ENCODE data around the gene CYP27A1. TPM values are rescaled to one million over a fixed set of nuclear protein-coding genes. Genes with fewer than 3 reads are reported as not detected.

CYP27A1 gene
- total RNA-seq, 1 experiment from 2014 or later = 12.2 TPM

GRCh38 chr2:218786133-218786532 is 4.2 kb downstream of the CYP27A1 start:
- H3K27ac Mint-ChIP-seq (ENCODE audit: unreplicated experiment) = no peak overlapping the region
- no peak for DNase-seq
- H3K4me3 Mint-ChIP-seq (ENCODE audit: low read depth, unreplicated experiment) = no peak overlapping the region
- H3K36me3 Mint-ChIP-seq (ENCODE audit: insufficient read depth, unreplicated experiment) = peaks cover 12% of the 10 kb centered on the region
- no peaks in the 10 kb centered on the region for H3K27me3 Mint-ChIP-seq (ENCODE audit: unreplicated experiment)
- TF ChIP-seq, protein P1, sequence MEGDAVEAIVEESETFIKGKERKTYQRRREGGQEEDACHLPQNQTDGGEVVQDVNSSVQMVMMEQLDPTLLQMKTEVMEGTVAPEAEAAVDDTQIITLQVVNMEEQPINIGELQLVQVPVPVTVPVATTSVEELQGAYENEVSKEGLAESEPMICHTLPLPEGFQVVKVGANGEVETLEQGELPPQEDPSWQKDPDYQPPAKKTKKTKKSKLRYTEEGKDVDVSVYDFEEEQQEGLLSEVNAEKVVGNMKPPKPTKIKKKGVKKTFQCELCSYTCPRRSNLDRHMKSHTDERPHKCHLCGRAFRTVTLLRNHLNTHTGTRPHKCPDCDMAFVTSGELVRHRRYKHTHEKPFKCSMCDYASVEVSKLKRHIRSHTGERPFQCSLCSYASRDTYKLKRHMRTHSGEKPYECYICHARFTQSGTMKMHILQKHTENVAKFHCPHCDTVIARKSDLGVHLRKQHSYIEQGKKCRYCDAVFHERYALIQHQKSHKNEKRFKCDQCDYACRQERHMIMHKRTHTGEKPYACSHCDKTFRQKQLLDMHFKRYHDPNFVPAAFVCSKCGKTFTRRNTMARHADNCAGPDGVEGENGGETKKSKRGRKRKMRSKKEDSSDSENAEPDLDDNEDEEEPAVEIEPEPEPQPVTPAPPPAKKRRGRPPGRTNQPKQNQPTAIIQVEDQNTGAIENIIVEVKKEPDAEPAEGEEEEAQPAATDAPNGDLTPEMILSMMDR (IDR thresholded peaks at IDR 0.05; ENCODE audit: unreplicated experiment) = no peak
- intact Hi-C loops (cut with micrococcal nuclease; ENCODE audit: unreplicated experiment) = no loop called here
- no peaks in the 10 kb centered on the region for H3K9me3 Mint-ChIP-seq (ENCODE audit: low read depth, unreplicated experiment)
- CTCF ChIA-PET = no interaction called here
- peaks cover 38% of the 10 kb centered on the region for H3K4me1 Mint-ChIP-seq (ENCODE audit: low read depth, unreplicated experiment)
- BruUV-seq (replicated peaks) = no TSS peak

- no peak overlapping the region for H3K4me3 Mint-ChIP-seq (ENCODE audit: low read depth, unreplicated experiment)
- no TSS peak for BruUV-seq (replicated peaks)
- CTCF ChIA-PET = no interaction called here
- H3K4me1 Mint-ChIP-seq (ENCODE audit: low read depth, unreplicated experiment) = peaks cover 16% of the 10 kb centered on the region
- H3K27ac Mint-ChIP-seq (ENCODE audit: unreplicated experiment) = no peak overlapping the region
- no peak for DNase-seq
- no peaks in the 10 kb centered on the region for H3K27me3 Mint-ChIP-seq (ENCODE audit: unreplicated experiment)
- TF ChIP-seq, protein P1 (IDR thresholded peaks at IDR 0.05; ENCODE audit: unreplicated experiment) = no peak
- intact Hi-C loops (cut with micrococcal nuclease; ENCODE audit: unreplicated experiment) = no loop called here
- no peaks in the 10 kb centered on the region for H3K36me3 Mint-ChIP-seq (ENCODE audit: insufficient read depth, unreplicated experiment)
- H3K9me3 Mint-ChIP-seq (ENCODE audit: low read depth, unreplicated experiment) = no peaks in the 10 kb centered on the region
These were observed 6.7 kb downstream of the CYP27A1 start for GRCh38 chr2:218788529-218789255.

DNA sequence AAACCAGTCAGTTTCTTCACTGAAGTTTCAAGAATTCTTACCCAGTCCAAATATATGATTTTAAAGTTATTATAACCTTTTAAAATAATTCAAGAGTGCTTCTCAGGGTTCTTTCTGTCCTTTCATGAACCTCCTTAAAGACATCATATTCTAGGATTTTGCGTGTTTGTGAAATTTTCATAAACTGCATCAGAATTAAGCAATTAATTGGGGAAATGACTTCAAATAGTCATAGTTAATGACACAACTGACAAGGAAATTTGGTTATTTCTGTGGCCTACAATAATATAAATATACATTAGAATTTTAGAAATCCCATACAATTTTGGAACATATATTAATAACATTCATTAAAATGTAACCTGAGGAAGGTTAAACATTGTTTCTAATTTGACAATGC is 10.5 kb downstream of the CYP27A1 start:
- Mint-ChIP-seq H3K4me3 (ENCODE audit: low read depth, unreplicated experiment) (no peak overlapping the region), H3K27ac (ENCODE audit: unreplicated experiment) (no peak overlapping the region), H3K9me3 (ENCODE audit: low read depth, unreplicated experiment) (no peaks in the 10 kb centered on the region), H3K4me1 (ENCODE audit: low read depth, unreplicated experiment) (no peaks in the 10 kb centered on the region), H3K36me3 (ENCODE audit: insufficient read depth, unreplicated experiment) (no peaks in the 10 kb centered on the region), H3K27me3 (ENCODE audit: unreplicated experiment) (no peaks in the 10 kb centered on the region)
- TF ChIP-seq, protein P1 (IDR thresholded peaks at IDR 0.05; ENCODE audit: unreplicated experiment) = no peak
- CTCF ChIA-PET = no interaction called here
- no peak for DNase-seq
- intact Hi-C loops (cut with micrococcal nuclease; ENCODE audit: unreplicated experiment) = no loop called here
- BruUV-seq (replicated peaks) = no TSS peak

- no TSS peak for BruUV-seq (replicated peaks)
- Mint-ChIP-seq H3K27me3 (ENCODE audit: unreplicated experiment) (no peaks in the 10 kb centered on the region), H3K4me3 (ENCODE audit: low read depth, unreplicated experiment) (no peak overlapping the region), H3K27ac (ENCODE audit: unreplicated experiment) (no peak overlapping the region), H3K9me3 (ENCODE audit: low read depth, unreplicated experiment) (no peaks in the 10 kb centered on the region), H3K36me3 (ENCODE audit: insufficient read depth, unreplicated experiment) (no peaks in the 10 kb centered on the region), H3K4me1 (ENCODE audit: low read depth, unreplicated experiment) (peaks cover 15% of the 10 kb centered on the region)
- TF ChIP-seq, protein P1 (IDR thresholded peaks at IDR 0.05; ENCODE audit: unreplicated experiment) = no peak
- CTCF ChIA-PET = no interaction called here
- intact Hi-C loops (cut with micrococcal nuclease; ENCODE audit: unreplicated experiment) = no loop called here
- no peak for DNase-seq
These were observed 14.7 kb downstream of the CYP27A1 start for GRCh38 chr2:218796691-218797090.
